BLaER1 (cell line): ENCODE data around the gene BLZF1.
"Not testable (repeated sequence)": the region's sequence is repeated elsewhere in the genome, so short reads cannot be mapped to it uniquely, and the experiment has no call there.

Experiments used
- H3K27ac ChIP-seq: shearing (Covaris generic); formaldehyde crosslinking; 2 replicates; pipeline ENCODE4 v1.8.1; 2022
- H3K27me3 ChIP-seq: shearing (Covaris generic); formaldehyde crosslinking; 2 replicates; pipeline ENCODE4 v1.8.1; 2022
- H3K36me3 ChIP-seq: shearing (Covaris generic); formaldehyde crosslinking; 2 replicates; pipeline ENCODE4 v1.8.1; 2022
- H3K4me1 ChIP-seq: shearing (Covaris generic); formaldehyde crosslinking; 2 replicates; pipeline ENCODE4 v1.8.1; 2022
- H3K4me2 ChIP-seq: shearing (Covaris generic); formaldehyde crosslinking; 2 replicates; pipeline ENCODE4 v1.8.1; 2022
- H3K4me3 ChIP-seq: shearing (Covaris generic); formaldehyde crosslinking; 2 replicates; pipeline ENCODE4 v1.8.1; 2022
- H3K9ac ChIP-seq: shearing (Covaris generic); formaldehyde crosslinking; 2 replicates; pipeline ENCODE4 v1.8.1; 2022
- H3K9me3 ChIP-seq: shearing (Covaris generic); formaldehyde crosslinking; 2 replicates; pipeline ENCODE4 v1.8.1; 2022
- H4K20me1 ChIP-seq: shearing (Covaris generic); formaldehyde crosslinking; 2 replicates; pipeline ENCODE4 v1.8.1; 2022
- Cebpa-rat ChIP-seq: shearing (Covaris generic); IDR thresholded peaks from 2 replicates; pipeline ENCODE4 v1.8.1; 2022

BLZF1 gene

DNA sequence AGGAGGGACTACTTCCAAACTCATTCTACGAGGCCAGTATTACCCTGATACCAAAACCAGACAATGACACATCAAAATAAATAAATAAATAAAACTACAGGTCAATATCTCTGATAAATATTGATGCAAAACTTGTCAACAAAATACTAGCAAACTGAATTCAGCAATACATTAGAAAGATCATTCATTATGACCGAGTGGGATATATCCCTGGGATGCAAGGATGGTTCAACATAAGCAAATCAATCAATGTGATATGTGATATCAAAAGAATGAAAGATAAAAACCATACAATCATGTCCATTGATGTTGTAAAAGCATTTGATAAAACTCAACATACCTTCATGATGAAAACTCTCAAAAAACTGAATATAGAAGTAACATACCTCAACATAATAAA, 37.1 kb upstream of the BLZF1 start:
- 0 out of 2 replicates have a peak, but pooled peaks cover 3% of the 10 kb centered on the region for H3K36me3 ChIP-seq
- no peaks in the 10 kb centered on the region for H4K20me1 ChIP-seq
- H3K4me1 ChIP-seq, result 0 out of 2 replicates have a peak, but pooled peaks cover 3% of the 10 kb centered on the region
- no peak overlapping the region for H3K4me3 ChIP-seq
- no peaks in the 10 kb centered on the region for H3K27me3 ChIP-seq
- H3K9me3 ChIP-seq, result peaks cover 24% of the 10 kb centered on the region
- H3K27ac ChIP-seq, result no peak overlapping the region
- TF ChIP-seq Cebpa-rat, result no peak
- no peak overlapping the region for H3K4me2 ChIP-seq
- no peak overlapping the region for H3K9ac ChIP-seq

DNA sequence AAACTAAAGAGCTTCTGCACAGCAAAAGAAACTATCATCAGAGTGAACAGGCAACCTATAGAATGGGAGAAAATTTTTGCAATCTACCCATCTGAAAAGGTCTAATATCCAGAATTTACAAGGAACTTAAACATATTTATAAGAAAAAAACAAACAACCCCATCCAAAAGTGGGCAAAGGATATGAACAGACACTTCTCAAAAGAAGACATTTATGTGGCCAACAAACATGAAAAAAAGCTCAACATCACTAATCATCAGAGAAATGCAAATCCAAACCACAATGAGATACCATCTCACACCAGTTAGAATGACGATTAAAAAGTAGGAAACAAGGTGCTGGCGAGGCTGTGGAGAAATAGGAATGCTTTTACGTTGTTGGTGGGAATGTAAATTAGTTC, 33.3 kb upstream of the BLZF1 start:
- H3K4me1 ChIP-seq, H3K4me2 ChIP-seq, H4K20me1 ChIP-seq, H3K36me3 ChIP-seq, H3K27me3 ChIP-seq, H3K27ac ChIP-seq, H3K9ac ChIP-seq, H3K4me3 ChIP-seq: not testable (repeated sequence)
- H3K9me3 ChIP-seq, result peaks cover 31% of the 10 kb centered on the region

DNA sequence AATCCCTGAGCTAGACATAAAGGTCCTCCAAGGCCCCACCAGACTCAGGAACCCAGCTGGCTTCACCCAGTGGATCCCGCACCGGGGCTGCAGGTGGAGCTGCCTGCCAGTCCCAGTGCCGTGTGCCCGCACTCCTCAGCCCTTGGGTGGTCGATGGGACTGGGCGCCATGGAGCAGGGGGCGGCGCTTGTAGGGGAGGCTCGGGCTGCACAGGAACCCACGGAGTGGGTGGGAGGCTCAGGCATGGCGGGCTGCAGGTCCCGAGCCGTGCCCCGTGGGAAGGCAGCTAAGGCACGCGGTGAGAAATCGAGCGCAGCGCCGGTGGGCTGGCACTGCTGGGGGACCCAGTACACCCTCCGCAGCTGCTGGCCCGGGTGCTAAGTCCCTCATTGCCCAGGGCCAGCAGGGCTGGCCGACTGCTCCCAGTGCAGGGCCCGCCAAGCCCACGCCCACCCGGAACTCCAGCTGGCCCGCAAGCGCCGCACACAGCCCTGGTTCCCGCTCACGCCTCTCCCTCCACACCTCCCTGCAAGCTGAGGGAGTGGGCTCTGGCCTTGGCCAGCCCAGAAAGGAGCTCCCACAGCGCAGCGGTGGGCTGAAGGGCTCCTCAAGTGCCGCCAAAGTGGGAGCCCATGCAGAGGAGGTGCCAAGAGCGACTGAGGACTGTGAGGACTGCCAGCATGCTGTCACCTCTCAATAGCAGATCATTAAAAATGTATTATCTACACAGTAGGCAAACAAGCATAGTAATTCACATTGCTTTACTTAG, 30.9 kb upstream of the BLZF1 start:
- H3K9me3 ChIP-seq, result peaks cover 39% of the 10 kb centered on the region
- not testable (repeated sequence) for H3K4me1 ChIP-seq, H4K20me1 ChIP-seq, H3K4me2 ChIP-seq, H3K27ac ChIP-seq, H3K27me3 ChIP-seq, H3K4me3 ChIP-seq, H3K9ac ChIP-seq
- peaks cover 13% of the 10 kb centered on the region; the same call in 1 of the 2 replicates for H3K36me3 ChIP-seq

DNA sequence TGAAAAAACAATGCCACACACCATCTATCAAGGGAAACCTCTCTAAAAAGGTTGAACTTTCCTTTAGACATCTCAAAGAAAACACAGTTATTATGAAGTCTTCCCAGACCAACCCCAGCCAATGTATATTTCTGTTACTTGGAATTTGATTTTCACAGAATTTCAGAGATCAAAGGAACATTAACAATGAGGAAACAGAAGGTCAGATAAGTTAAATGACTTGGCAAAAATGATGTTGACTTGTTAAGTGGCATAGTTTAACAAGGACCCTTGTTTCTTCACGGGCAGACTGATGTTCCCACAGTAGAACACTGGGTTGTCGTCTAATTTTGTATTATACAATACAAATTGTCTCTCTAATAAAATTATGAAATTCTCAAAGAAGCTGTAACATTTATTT, 29.4 kb upstream of the BLZF1 start:
- no peaks in the 10 kb centered on the region for H4K20me1 ChIP-seq
- peaks cover 36% of the 10 kb centered on the region for H3K9me3 ChIP-seq
- H3K9ac ChIP-seq, result no peak overlapping the region
- H3K4me3 ChIP-seq, result no peak overlapping the region
- peaks cover 13% of the 10 kb centered on the region; the same call in 1 of the 2 replicates for H3K36me3 ChIP-seq
- TF ChIP-seq Cebpa-rat, result no peak
- H3K27ac ChIP-seq, result no peak overlapping the region
- no peaks in the 10 kb centered on the region for H3K4me1 ChIP-seq
- H3K4me2 ChIP-seq, result no peak overlapping the region
- no peaks in the 10 kb centered on the region for H3K27me3 ChIP-seq

DNA sequence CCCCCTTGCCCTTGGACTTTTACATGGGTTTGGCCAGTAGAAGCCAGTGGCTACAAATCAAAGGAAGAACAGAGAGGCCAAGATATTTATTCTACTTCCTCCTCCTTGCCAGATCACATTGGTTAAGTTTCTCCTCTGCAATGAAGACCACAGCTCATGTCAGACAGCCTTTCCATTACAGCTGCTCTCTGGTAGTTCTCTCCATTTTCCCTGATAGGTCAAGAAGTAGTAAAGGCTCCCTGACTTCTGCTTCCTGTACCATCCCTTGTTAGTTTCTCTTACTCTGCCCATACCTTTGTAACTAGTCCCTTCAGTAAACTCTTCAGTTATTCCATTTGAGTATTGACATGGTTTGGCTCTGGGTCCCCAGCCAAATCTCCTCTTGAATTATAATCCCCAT, 28.2 kb upstream of the BLZF1 start:
- Histone ChIP-seq H3K4me3 (no peak overlapping the region), H3K4me1 (no peaks in the 10 kb centered on the region), H3K9me3 (peaks cover 36% of the 10 kb centered on the region), H3K36me3 (peaks cover 13% of the 10 kb centered on the region; the same call in 1 of the 2 replicates), H4K20me1 (no peaks in the 10 kb centered on the region), H3K4me2 (no peak overlapping the region), H3K27me3 (no peaks in the 10 kb centered on the region), H3K9ac (no peak overlapping the region), H3K27ac (no peak overlapping the region)
- no peak for TF ChIP-seq Cebpa-rat

DNA sequence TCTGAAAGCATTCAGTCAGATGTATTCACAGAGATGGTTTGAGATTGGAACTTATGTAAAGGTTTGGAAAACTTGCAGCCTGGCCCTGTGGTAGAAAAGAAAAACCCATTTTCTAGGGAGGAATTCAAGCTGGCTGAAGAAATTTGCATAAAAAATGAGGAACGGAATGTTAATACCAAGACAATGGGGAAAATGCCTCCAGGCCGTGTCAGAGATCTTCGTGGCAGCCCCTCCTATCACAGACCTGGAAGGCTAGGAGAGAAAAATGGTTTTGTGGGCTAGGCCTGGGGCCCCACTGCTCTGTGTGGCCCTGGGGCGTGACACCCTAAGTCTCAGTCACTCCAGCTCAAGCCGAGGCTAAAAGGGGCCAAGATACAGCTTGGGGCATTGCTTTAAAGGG, 27.1 kb upstream of the BLZF1 start:
- Histone ChIP-seq H3K27ac (no peak overlapping the region), H4K20me1 (no peaks in the 10 kb centered on the region), H3K4me2 (no peak overlapping the region), H3K27me3 (no peaks in the 10 kb centered on the region), H3K9me3 (peaks cover 30% of the 10 kb centered on the region), H3K4me3 (no peak overlapping the region), H3K4me1 (no peaks in the 10 kb centered on the region), H3K36me3 (peaks cover 11% of the 10 kb centered on the region; the same call in 1 of the 2 replicates), H3K9ac (no peak overlapping the region)
- no peak for TF ChIP-seq Cebpa-rat

DNA sequence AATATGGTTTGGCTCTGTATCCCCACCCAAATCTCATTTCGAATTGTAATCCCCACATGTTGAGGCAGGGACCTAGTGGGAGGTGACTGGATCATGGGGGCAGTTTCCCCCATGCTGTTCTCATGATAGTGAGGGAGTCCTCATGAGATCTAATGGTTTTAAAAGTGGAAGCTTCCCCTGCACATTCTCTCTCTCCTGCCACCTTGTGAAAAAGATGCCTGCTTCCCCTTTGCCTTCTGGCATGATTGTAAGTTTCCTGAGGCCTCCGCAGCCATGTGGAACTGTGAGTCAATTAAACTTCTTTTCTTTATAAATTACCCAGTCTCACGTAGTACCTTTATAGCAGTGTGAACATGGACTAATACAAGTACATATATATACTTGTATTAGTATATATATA, 25.9 kb upstream of the BLZF1 start:
- not testable (repeated sequence) for H3K9ac ChIP-seq, H3K27me3 ChIP-seq, H3K27ac ChIP-seq, H3K4me3 ChIP-seq, H3K36me3 ChIP-seq, H3K4me2 ChIP-seq, H4K20me1 ChIP-seq, H3K4me1 ChIP-seq
- H3K9me3 ChIP-seq, result peaks cover 24% of the 10 kb centered on the region

DNA sequence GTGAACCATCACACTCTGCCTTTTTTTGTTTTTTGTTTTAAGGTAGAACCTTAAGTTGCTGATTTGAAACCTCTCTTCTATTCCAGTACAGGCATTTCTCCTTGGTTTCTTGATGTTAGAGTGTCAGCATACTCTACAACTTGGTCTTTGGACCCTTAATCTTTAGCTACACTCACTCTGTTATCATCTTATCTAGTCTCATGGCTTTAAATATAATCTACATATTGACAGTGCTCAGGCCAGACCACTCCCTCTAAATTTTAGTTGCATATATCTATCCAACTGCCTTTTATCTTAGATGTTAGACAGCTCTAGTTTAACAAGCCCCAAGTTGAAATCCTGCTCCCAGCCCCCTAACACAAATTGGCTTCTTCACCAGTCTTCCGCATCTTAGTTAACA, 22.5 kb upstream of the BLZF1 start:
- Histone ChIP-seq H3K36me3 (peaks cover 10% of the 10 kb centered on the region; the same call in 1 of the 2 replicates), H4K20me1 (no peaks in the 10 kb centered on the region), H3K4me1 (peaks cover 4% of the 10 kb centered on the region; the same call in 1 of the 2 replicates), H3K4me3 (no peak overlapping the region), H3K27me3 (no peaks in the 10 kb centered on the region), H3K27ac (no peak overlapping the region), H3K9me3 (peaks cover 15% of the 10 kb centered on the region), H3K4me2 (no peak overlapping the region), H3K9ac (no peak overlapping the region)
- no peak for TF ChIP-seq Cebpa-rat

DNA sequence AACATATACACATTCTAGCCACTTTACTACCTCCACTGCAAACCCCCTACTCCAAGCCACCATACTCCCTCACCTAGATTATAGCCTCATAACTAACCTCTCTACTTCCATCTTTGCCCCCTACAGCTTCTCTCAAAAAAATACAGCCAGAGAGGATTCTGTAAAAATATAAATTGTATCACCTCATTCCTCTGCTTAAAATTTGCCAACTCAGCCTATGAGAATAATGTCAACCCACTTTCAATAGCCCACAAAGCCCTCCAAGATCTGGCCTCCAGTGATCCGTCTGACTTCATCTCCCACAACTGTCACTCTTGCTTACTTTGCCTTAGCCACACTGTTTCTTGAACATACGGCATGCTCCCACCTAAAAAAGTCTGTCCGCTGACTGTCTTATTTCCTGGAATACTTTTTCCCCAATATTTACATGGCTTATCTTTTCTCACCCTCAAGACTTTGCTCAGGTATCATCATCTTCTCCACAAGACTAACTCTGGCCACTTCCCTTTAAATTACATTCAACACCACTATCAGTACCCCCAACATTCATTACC, 21.9 kb upstream of the BLZF1 start:
- H3K9me3 ChIP-seq, result peaks cover 10% of the 10 kb centered on the region
- H4K20me1 ChIP-seq, result no peaks in the 10 kb centered on the region
- no peaks in the 10 kb centered on the region for H3K27me3 ChIP-seq
- H3K36me3 ChIP-seq, result peaks cover 5% of the 10 kb centered on the region; the same call in 1 of the 2 replicates
- H3K27ac ChIP-seq, result no peak overlapping the region
- H3K4me3 ChIP-seq, result no peak overlapping the region
- TF ChIP-seq Cebpa-rat, result no peak
- H3K4me1 ChIP-seq, result peaks cover 4% of the 10 kb centered on the region; the same call in 1 of the 2 replicates
- H3K4me2 ChIP-seq, result no peak overlapping the region
- no peak overlapping the region for H3K9ac ChIP-seq

DNA sequence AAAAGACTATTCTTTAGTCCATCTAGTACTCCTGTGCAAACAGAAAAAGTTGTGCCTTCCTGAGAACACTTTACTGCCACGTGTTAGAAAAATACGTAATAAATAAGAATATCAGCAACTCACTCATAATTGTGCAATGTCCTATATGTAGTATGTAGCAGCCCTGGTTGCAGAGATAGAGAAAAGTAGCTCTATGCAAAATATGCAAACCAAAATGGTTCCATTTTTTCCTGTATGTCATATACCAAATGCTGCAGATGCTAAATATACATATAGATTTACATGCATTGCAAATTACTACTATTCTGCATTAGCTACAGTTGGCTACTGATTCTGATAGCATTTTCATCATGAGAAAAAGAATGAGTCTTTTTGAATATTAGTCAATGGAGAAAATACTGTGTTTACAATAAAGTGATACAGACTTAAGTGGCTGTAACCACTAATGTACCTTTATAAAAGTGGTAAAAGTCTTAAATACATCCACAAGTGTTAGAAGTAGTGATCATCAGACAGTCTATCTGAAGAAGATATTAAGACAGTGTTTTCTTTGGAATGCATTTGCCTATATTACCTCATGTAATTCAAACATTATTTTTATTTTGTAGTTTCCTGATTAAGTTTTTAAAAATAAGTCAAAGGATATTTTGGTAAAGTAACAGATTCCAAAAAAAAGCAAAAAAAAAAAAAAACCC, 20.2 kb upstream of the BLZF1 start:
- no peak overlapping the region for H3K4me2 ChIP-seq
- no peaks in the 10 kb centered on the region for H4K20me1 ChIP-seq
- H3K27ac ChIP-seq, result no peak overlapping the region

More for the DNA sequence above, 20.2 kb upstream of the BLZF1 start:
- no peaks in the 10 kb centered on the region for H3K36me3 ChIP-seq
- H3K27me3 ChIP-seq, result no peaks in the 10 kb centered on the region
- TF ChIP-seq Cebpa-rat, result no peak
- no peaks in the 10 kb centered on the region for H3K9me3 ChIP-seq
- H3K4me3 ChIP-seq, result no peak overlapping the region
- H3K9ac ChIP-seq, result no peak overlapping the region
- peaks cover 4% of the 10 kb centered on the region; the same call in 1 of the 2 replicates for H3K4me1 ChIP-seq
